Stimulated activated CD4-positive, alpha-beta T cell treated with anti-CD3 and anti-CD28 coated beads, Interleukin-4, amount 100 ng/mL, for 24 hours (primary cell): ENCODE measurements around the gene GLRX2.
"Not testable (repeated sequence)": the region's sequence is repeated elsewhere in the genome, so short reads cannot be mapped to it uniquely, and the experiment has no call there.

Experiments
- DNase-seq: peaks from one replicate; pipeline ENCODE4 v3.0.0-alpha.2; 2020

Gene GLRX2

GRCh38 chr1:193104907-193105820 lies at the start of gene GLRX2:
Gene GLRX2, minus strand, starts transcription at chr1:193105414. Its CDS starts 32 bp downstream, at chr1:193105382.
- peak; percentile 64 for DNase-seq

- DNase-seq = no peak
Measured at GRCh38 chr1:193144999-193145398, 39.8 kb upstream of the GLRX2 start.

GRCh38 chr1:193144361-193144938 lies 39.2 kb upstream of the GLRX2 start:
- no peak for DNase-seq

GRCh38 chr1:193143285-193143684 lies 38.1 kb upstream of the GLRX2 start:
- no peak for DNase-seq

- DNase-seq = no peak
Measured at GRCh38 chr1:193142409-193142808, 37.2 kb upstream of the GLRX2 start.

GRCh38 chr1:193141804-193142203 lies 36.6 kb upstream of the GLRX2 start:
- DNase-seq = no peak

- DNase-seq = no peak
Measured at GRCh38 chr1:193140254-193140653, 35.0 kb upstream of the GLRX2 start.

- no peak for DNase-seq
Measured at GRCh38 chr1:193131266-193131860, 26.1 kb upstream of the GLRX2 start.

- no peak for DNase-seq
Measured at GRCh38 chr1:193125369-193125768, 20.2 kb upstream of the GLRX2 start.

- DNase-seq = no peak
Measured at GRCh38 chr1:193123751-193124150, 18.5 kb upstream of the GLRX2 start.

GRCh38 chr1:193121616-193122593 lies 16.7 kb upstream of the GLRX2 start, which contains the start of gene CDC73:
Gene CDC73, plus strand, starts transcription at chr1:193122031. Its CDS starts 170 bp downstream, at chr1:193122201.
- DNase-seq = peak; percentile 99

GRCh38 chr1:193120604-193121166 lies 15.5 kb upstream of the GLRX2 start:
- DNase-seq = no peak

GRCh38 chr1:193118803-193119730 lies 13.9 kb upstream of the GLRX2 start:
- DNase-seq = no peak

- no peak for DNase-seq
Measured at GRCh38 chr1:193118194-193118593, 13.0 kb upstream of the GLRX2 start.

- not testable (repeated sequence) for DNase-seq
Measured at GRCh38 chr1:193117167-193117566, 12.0 kb upstream of the GLRX2 start.

- DNase-seq = no peak
Measured at GRCh38 chr1:193115629-193116227, 10.5 kb upstream of the GLRX2 start.

- no peak for DNase-seq
Measured at GRCh38 chr1:193114485-193115095, 9.4 kb upstream of the GLRX2 start.

GRCh38 chr1:193113992-193114332 lies 8.7 kb upstream of the GLRX2 start:
- DNase-seq = no peak

- DNase-seq = no peak
Measured at GRCh38 chr1:193113258-193113991, 8.2 kb upstream of the GLRX2 start.
